Type B pancreatic cell (in vitro differentiated cells): ENCODE results near the gene TMEM220. TPM values are rescaled to one million over a fixed set of nuclear protein-coding genes. Genes with fewer than 3 reads are reported as not detected.

Experiments
- DNase-seq: peaks from one replicate; pipeline ENCODE4 v3.0.0; 2021; ENCODE audit warnings: mixed read lengths; ENCODE audit not compliant: unreplicated experiment; ENCODE audit errors: extremely low spot score
- H3K27ac Mint-ChIP-seq: 2 replicates; pipeline ENCODE4 v1.8.0; 2021; ENCODE audit warnings: mild to moderate bottlenecking, mixed read lengths
- H3K27me3 Mint-ChIP-seq: 2 replicates; pipeline ENCODE4 v1.8.0; 2021; ENCODE audit warnings: mixed read lengths
- H3K36me3 Mint-ChIP-seq: 2 replicates; pipeline ENCODE4 v1.8.0; 2021; ENCODE audit warnings: mixed read lengths
- H3K4me1 Mint-ChIP-seq: one replicate; pipeline ENCODE4 v1.8.0; 2021; ENCODE audit warnings: mixed read lengths; ENCODE audit not compliant: unreplicated experiment
- H3K4me3 Mint-ChIP-seq: 2 replicates; pipeline ENCODE4 v1.8.0; 2021; ENCODE audit warnings: mild to moderate bottlenecking, mixed read lengths
- H3K9me3 Mint-ChIP-seq: 2 replicates; pipeline ENCODE4 v1.8.0; 2021; ENCODE audit warnings: mixed read lengths
- total RNA-seq: library from RNA; stranded (reverse); gene quantifications from 2 replicates; pipeline ENCODE4 v1.2.1, GENCODE V29; 2021; ENCODE audit warnings: low replicate concordance
- TF ChIP-seq, protein P1 (sequence below): fragments of 200-600 bp; sonication (generic); conservative IDR thresholded peaks from 2 replicates; pipeline ENCODE4 v1.5.0; 2021; ENCODE audit warnings: antibody characterized with exemption, mild to moderate bottlenecking

TMEM220 gene
- total RNA-seq, 1 donor from 2014 or later, result 3.8 TPM

GRCh38 chr17:10681866-10682446 is 47.9 kb downstream of the TMEM220 start:
- Mint-ChIP-seq H3K36me3 (peaks cover 47% of the 10 kb centered on the region), H3K4me1 (no peaks in the 10 kb centered on the region), H3K4me3 (no peak overlapping the region), H3K9me3 (no peaks in the 10 kb centered on the region), H3K27ac (no peak overlapping the region), H3K27me3 (no peaks in the 10 kb centered on the region)
- no peak for DNase-seq
- TF ChIP-seq, protein P1, sequence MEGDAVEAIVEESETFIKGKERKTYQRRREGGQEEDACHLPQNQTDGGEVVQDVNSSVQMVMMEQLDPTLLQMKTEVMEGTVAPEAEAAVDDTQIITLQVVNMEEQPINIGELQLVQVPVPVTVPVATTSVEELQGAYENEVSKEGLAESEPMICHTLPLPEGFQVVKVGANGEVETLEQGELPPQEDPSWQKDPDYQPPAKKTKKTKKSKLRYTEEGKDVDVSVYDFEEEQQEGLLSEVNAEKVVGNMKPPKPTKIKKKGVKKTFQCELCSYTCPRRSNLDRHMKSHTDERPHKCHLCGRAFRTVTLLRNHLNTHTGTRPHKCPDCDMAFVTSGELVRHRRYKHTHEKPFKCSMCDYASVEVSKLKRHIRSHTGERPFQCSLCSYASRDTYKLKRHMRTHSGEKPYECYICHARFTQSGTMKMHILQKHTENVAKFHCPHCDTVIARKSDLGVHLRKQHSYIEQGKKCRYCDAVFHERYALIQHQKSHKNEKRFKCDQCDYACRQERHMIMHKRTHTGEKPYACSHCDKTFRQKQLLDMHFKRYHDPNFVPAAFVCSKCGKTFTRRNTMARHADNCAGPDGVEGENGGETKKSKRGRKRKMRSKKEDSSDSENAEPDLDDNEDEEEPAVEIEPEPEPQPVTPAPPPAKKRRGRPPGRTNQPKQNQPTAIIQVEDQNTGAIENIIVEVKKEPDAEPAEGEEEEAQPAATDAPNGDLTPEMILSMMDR, result no peak

GRCh38 chr17:10674704-10675103 is 55.1 kb downstream of the TMEM220 start:
- Mint-ChIP-seq H3K4me1 (no peaks in the 10 kb centered on the region), H3K36me3 (peaks cover 16% of the 10 kb centered on the region), H3K4me3 (no peak overlapping the region), H3K27me3 (no peaks in the 10 kb centered on the region), H3K27ac (no peak overlapping the region), H3K9me3 (no peaks in the 10 kb centered on the region)
- TF ChIP-seq, protein P1, result no peak
- DNase-seq, result no peak

GRCh38 chr17:10673312-10673711 is 56.5 kb downstream of the TMEM220 start:
- H3K27me3 Mint-ChIP-seq, result no peaks in the 10 kb centered on the region
- no peak for DNase-seq
- H3K27ac Mint-ChIP-seq, result no peak overlapping the region

DNA sequence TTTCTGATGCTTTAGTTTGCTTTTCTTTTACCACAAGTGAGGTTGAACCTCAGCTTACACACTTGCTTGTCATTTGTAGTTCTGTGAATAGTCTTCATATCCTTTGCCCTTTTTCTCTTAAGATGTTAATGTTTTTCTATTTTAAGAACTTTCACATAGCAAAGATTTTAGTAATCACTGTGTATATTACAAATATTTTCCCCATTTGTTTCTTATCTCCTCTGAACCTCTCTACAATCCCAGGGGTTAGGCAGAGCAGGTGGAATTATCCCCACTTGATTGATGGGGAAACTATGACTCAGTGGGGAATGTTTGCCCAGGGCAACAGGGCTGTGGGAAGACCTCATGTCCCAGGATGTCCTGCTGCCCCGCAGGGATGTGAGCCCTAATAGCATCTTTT is 61.0 kb downstream of the TMEM220 start:
- H3K27me3 Mint-ChIP-seq, result no peaks in the 10 kb centered on the region
- H3K9me3 Mint-ChIP-seq, result no peaks in the 10 kb centered on the region
- H3K27ac Mint-ChIP-seq, result no peak overlapping the region
- peaks cover 4% of the 10 kb centered on the region for H3K36me3 Mint-ChIP-seq
- H3K4me3 Mint-ChIP-seq, result no peak overlapping the region
- TF ChIP-seq, protein P1, result no peak
- DNase-seq, result no peak
- no peaks in the 10 kb centered on the region for H3K4me1 Mint-ChIP-seq

More at GRCh38 chr17:10673312-10673711, 56.5 kb downstream of the TMEM220 start:
- H3K36me3 Mint-ChIP-seq, result peaks cover 16% of the 10 kb centered on the region
- H3K9me3 Mint-ChIP-seq, result no peaks in the 10 kb centered on the region
- no peaks in the 10 kb centered on the region for H3K4me1 Mint-ChIP-seq
- H3K4me3 Mint-ChIP-seq, result no peak overlapping the region
- TF ChIP-seq, protein P1, result no peak

- Mint-ChIP-seq H3K4me3 (no peak overlapping the region), H3K9me3 (no peaks in the 10 kb centered on the region), H3K4me1 (no peaks in the 10 kb centered on the region), H3K27me3 (no peaks in the 10 kb centered on the region), H3K36me3 (no peaks in the 10 kb centered on the region), H3K27ac (no peak overlapping the region)
- TF ChIP-seq, protein P1, result no peak
- no peak for DNase-seq
These were observed 62.9 kb downstream of the TMEM220 start for GRCh38 chr17:10666906-10667305.

DNA sequence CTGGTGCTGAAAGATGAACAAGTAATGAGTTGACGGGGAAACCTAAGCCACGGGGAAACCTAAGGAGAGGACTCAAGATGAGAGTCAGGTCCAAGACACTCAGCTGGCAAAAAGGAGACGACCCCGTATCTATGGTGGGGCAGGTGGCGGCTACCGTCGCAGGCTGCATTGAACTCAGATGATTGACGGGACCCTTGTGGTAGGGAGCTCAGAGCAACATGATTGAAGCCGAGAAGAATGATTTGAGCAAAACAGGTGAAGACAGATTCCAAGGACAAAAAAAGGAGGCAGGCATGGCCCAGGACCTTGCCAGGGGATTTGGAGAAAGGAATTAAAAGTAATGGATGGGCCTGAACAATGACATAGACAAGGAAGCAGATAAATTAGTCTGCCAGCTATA is 65.3 kb downstream of the TMEM220 start:
- Mint-ChIP-seq H3K9me3 (no peaks in the 10 kb centered on the region), H3K27me3 (no peaks in the 10 kb centered on the region), H3K27ac (no peak overlapping the region), H3K4me1 (no peaks in the 10 kb centered on the region), H3K4me3 (no peak overlapping the region), H3K36me3 (no peaks in the 10 kb centered on the region)
- TF ChIP-seq, protein P1, result no peak
- no peak for DNase-seq
